Measurements from ENCODE around the gene STIM2.
"Not testable (repeated sequence)": the region's sequence is repeated elsewhere in the genome, so short reads cannot be mapped to it uniquely, and the experiment has no call there.

DNA sequence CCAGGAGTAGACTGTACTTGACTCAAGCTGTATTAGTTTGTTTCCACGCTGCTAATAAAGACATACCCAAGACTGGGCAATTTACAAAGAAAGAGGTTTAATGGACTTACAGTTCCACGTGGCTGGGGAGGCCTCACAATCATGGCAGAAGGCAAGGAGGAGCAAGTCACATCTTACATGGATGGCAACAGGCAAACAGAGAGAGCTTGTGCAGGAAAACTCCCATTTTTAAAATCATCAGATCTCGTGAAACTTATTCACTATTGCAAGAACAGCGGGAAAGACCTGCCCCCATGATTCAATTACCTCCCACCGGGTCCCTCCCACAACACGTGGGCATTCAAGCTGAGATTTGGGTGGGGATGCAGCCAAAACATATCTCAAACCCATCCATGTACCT lies 37.7 kb upstream of the STIM2 start:
- TF ChIP-seq, protein P1, sequence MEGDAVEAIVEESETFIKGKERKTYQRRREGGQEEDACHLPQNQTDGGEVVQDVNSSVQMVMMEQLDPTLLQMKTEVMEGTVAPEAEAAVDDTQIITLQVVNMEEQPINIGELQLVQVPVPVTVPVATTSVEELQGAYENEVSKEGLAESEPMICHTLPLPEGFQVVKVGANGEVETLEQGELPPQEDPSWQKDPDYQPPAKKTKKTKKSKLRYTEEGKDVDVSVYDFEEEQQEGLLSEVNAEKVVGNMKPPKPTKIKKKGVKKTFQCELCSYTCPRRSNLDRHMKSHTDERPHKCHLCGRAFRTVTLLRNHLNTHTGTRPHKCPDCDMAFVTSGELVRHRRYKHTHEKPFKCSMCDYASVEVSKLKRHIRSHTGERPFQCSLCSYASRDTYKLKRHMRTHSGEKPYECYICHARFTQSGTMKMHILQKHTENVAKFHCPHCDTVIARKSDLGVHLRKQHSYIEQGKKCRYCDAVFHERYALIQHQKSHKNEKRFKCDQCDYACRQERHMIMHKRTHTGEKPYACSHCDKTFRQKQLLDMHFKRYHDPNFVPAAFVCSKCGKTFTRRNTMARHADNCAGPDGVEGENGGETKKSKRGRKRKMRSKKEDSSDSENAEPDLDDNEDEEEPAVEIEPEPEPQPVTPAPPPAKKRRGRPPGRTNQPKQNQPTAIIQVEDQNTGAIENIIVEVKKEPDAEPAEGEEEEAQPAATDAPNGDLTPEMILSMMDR (IDR thresholded peaks at IDR 0.05; ENCODE audit: low read length), result not testable (repeated sequence)
- TF ChIP-seq EZH2phosphoT487 (IDR thresholded peaks at IDR 0.05; ENCODE audit: low read length), result not testable (repeated sequence)

Data from MM.1S (cell line).